ENCODE results near the gene TREML4. TPM values are rescaled to one million over a fixed set of nuclear protein-coding genes. Genes with fewer than 3 reads are reported as not detected.

TREML4 gene
- total RNA-seq, 2 donors from 2014 or later: not detected

- Histone ChIP-seq H3K4me1 (ENCODE audit: control insufficient read depth in 1 of 2, low read depth in 2 of 2) (no peaks in the 10 kb centered on the region), H3K36me3 (no peaks in the 10 kb centered on the region), H3K27me3 (replicated peaks; ENCODE audit: insufficient read depth) (no peaks in the 10 kb centered on the region), H3K27ac (no peak overlapping the region), H3K9me3 (no peaks in the 10 kb centered on the region), H3K4me3 (no peak overlapping the region)
- no peak for TF ChIP-seq CTCF (IDR thresholded peaks at IDR 0.05)
- no peak for ATAC-seq (ENCODE audit: insufficient number of reproducible peaks, low FRiP score, low read depth)
- no peak for DNase-seq (ENCODE audit: low spot score)
Observed at GRCh38 chr6:41208439-41209106, 19.6 kb upstream of the TREML4 start.

DNA sequence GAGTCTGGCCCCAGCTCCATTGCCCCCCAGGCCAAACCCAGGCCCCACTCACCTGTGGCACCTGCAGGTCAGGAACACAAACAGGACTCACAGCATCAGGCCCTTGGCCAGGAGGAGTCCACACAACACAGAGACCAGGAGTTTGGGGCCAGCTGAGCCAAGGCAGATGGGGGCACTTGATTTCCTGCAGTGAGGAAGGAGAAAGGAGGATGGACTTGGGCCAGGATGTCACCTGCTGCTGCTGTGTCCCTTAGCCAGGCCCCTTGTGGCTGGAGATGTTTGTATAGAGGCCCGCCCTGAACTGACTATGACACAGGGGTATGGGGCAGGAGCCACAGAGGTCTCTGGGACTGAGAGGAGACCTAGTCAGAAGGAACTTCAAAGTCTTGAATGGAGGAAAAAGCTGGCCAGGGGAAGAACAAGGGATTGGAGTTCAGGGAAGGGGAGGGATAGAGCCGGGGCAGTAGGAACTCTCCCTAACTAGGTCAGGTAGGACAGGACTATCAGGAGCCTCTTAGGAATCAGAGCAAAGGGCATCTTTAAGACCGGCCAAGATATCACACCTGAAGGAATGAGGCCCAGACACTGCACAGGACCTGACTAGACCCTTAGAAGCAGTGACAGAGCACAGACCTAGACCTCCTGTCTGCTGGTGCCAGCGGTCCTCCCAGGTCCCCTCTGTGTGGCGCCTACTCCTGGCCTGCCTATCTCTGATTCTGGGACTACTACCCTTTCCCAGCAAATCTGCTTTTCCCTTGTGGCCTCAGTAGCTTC is 18.4 kb upstream of the TREML4 start:
- no peak overlapping the region for H3K4me3 ChIP-seq
- H3K36me3 ChIP-seq: no peaks in the 10 kb centered on the region
- no peaks in the 10 kb centered on the region for H3K4me1 ChIP-seq (ENCODE audit: control insufficient read depth in 1 of 2, low read depth in 2 of 2)
- no peak for ATAC-seq (ENCODE audit: insufficient number of reproducible peaks, low FRiP score, low read depth)
- H3K27ac ChIP-seq: no peak overlapping the region
- peaks cover 5% of the 10 kb centered on the region for H3K9me3 ChIP-seq
- DNase-seq (ENCODE audit: low spot score): no peak
- TF ChIP-seq CTCF (IDR thresholded peaks at IDR 0.05): no peak
- no peaks in the 10 kb centered on the region for H3K27me3 ChIP-seq (replicated peaks; ENCODE audit: insufficient read depth)

GRCh38 chr6:41214559-41215238 is 13.4 kb upstream of the TREML4 start:
- no peak for TF ChIP-seq CTCF (IDR thresholded peaks at IDR 0.05)
- Histone ChIP-seq H3K4me1 (ENCODE audit: control insufficient read depth in 1 of 2, low read depth in 2 of 2) (no peaks in the 10 kb centered on the region), H3K27me3 (replicated peaks; ENCODE audit: insufficient read depth) (no peaks in the 10 kb centered on the region), H3K27ac (no peak overlapping the region), H3K4me3 (no peak overlapping the region), H3K36me3 (no peaks in the 10 kb centered on the region), H3K9me3 (peaks cover 8% of the 10 kb centered on the region)
- DNase-seq (ENCODE audit: low spot score) (no peak), ATAC-seq (ENCODE audit: insufficient number of reproducible peaks, low FRiP score, low read depth) (no peak)

- no peak for DNase-seq (ENCODE audit: low spot score)
- Histone ChIP-seq H3K27me3 (replicated peaks; ENCODE audit: insufficient read depth) (no peaks in the 10 kb centered on the region), H3K36me3 (no peaks in the 10 kb centered on the region)
Observed at GRCh38 chr6:41215777-41216176, 12.4 kb upstream of the TREML4 start.

More at GRCh38 chr6:41215777-41216176, 12.4 kb upstream of the TREML4 start:
- Histone ChIP-seq H3K27ac (no peak overlapping the region), H3K4me1 (ENCODE audit: control insufficient read depth in 1 of 2, low read depth in 2 of 2) (no peaks in the 10 kb centered on the region), H3K9me3 (peaks cover 12% of the 10 kb centered on the region), H3K4me3 (no peak overlapping the region)
- no peak for TF ChIP-seq CTCF (IDR thresholded peaks at IDR 0.05)
- no peak for ATAC-seq (ENCODE audit: insufficient number of reproducible peaks, low FRiP score, low read depth)

All from thoracic aorta (tissue), 2 donors.